BJ (cell line): ENCODE data around the gene BCAS1. TPM values are rescaled to one million over a fixed set of nuclear protein-coding genes. Genes with fewer than 3 reads are reported as not detected.

Experiments used
- CTCF ChIA-PET: fragments of 350-600 bp; formaldehyde crosslinking; extraction: SDS; loops from one replicate; lab custom pipeline; 2021; ENCODE audit warnings: antibody characterized with exemption, inconsistent platforms; lab: Yijun Ruan, JAX
- POLR2A ChIA-PET: fragments of 300-600 bp; sonication (Branson Sonifier 250); formaldehyde crosslinking; extraction: SDS; loops from one replicate; lab custom pipeline; 2021; ENCODE audit warnings: antibody characterized with exemption; lab: Charles Lee
- DNase-seq: peaks from one replicate; pipeline ENCODE4 v3.0.0-alpha.2; 2011; ENCODE audit warnings: low read depth
- H3K27me3 ChIP-seq: 2 replicates; pipeline ENCODE4 v1.6.0; 2011; ENCODE audit warnings: low read length; ENCODE audit not compliant: control insufficient read depth, insufficient read depth
- H3K36me3 ChIP-seq: 2 replicates; pipeline ENCODE4 v1.5.1; 2011; ENCODE audit warnings: low read length; ENCODE audit not compliant: control insufficient read depth, insufficient read depth
- H3K4me3 ChIP-seq: 2 replicates; pipeline ENCODE4 v1.5.1; 2011; ENCODE audit warnings: low read depth, mild to moderate bottlenecking, control low read depth, low read length
- CTCF ChIP-seq: IDR thresholded peaks from 2 replicates; pipeline ENCODE4 v1.5.1; 2011; ENCODE audit warnings: low read depth, mild to moderate bottlenecking, control low read depth, inconsistent platforms, low read length, moderate library complexity; ENCODE audit not compliant: insufficient read depth
- polyA plus RNA-seq: library from polyadenylated mRNA; depleted of rRNA; stranded (reverse); fragments of >200 nt; gene quantifications from 2 replicates; pipeline ENCODE4 v1.2.3, GENCODE V29; 2011; rRNA removed
- small RNA-seq: library from RNA; depleted of rRNA; stranded (forward); fragments of <200 nt; gene quantifications from one replicate; pipeline ENCODE3, GENCODE V24; 2012; ENCODE audit warnings: low replicate concordance, low read depth; ENCODE audit not compliant: insufficient read length

The BCAS1 gene
- polyA plus RNA-seq, 1 experiment = not detected

DNA sequence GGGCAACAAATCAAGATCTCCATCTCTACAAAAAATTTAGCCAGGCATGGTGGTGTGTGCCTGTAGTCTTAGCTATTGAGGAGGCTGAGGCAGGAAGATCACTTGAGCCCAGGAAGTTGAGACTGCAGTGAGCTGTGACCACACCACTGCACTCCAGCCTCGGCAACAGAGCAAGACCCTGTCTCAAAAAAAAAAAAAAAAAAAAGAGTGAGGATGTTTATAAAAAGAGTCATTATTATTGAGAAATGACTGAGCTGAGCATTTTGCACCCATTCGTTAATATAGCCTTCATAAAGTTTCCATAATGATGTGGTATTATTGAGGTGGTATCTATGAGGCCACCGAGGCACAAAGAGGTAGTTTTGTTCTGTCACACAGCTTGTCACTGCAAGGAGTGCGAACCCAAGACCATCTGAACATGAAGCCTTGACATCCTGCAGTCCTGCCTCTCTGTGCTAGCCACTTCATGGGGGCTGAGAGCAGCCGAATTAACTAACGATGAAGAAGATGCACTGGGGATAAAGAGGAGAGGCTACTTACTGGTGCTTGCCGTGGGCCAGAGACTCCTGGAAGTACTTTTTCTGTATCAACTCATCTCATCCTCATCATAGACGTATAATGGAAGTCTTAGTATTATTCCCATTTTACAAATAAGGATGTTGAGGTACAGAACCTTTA lies 175.5 kb downstream of the BCAS1 start:
- TF ChIP-seq CTCF = no peak
- no peaks in the 10 kb centered on the region for H3K27me3 ChIP-seq
- CTCF ChIA-PET = interaction anchor here (0.8 to 1.1 kb wide), 2 partner anchors 23 to 37 kb away, joined by 3 to 5 read pairs; no protein-coding TSS in a partner anchor
- DNase-seq = no peak
- H3K4me3 ChIP-seq = no peak overlapping the region
- POLR2A ChIA-PET = interaction anchor here (0.6 kb wide), 1 partner anchor 29 kb away, joined by 4 read pairs; no protein-coding TSS in a partner anchor
- H3K36me3 ChIP-seq = no peaks in the 10 kb centered on the region

Small RNA genes lying within 50 kb of the gene (small RNA-seq; reads per million reads assigned to genes)
- not detected for gene MIR4756

Other genes starting within 250 kb of the BCAS1 start
- gene CYP24A1, start 103.4 kb upstream of the BCAS1 start, polyA plus RNA-seq = 0.07 and 0.10 TPM in 2 replicates
- gene PFDN4, start 137.5 kb upstream of the BCAS1 start, polyA plus RNA-seq = 10.4 and 40.1 TPM in 2 replicates